Fibroblast of mammary gland (primary cell): ENCODE results near the gene FDXACB1.
A peak's percentile ranks its signal among the peaks of the same experiment; 100 is the strongest.

Experiments
- DNase-seq: peaks from one replicate; pipeline ENCODE4 v3.0.0-alpha.2; 2010; ENCODE audit warnings: low read depth
- H3K4me3 ChIP-seq: 2 replicates; pipeline ENCODE4 v1.5.1; 2011; ENCODE audit warnings: low read depth, mild to moderate bottlenecking, low read length, moderate library complexity; ENCODE audit not compliant: control insufficient read depth
- CTCF ChIP-seq: conservative IDR thresholded peaks from 2 replicates; pipeline ENCODE4 v1.5.1; 2011; ENCODE audit warnings: low read depth, low read length, inconsistent platforms; ENCODE audit not compliant: control insufficient read depth, insufficient read depth

The FDXACB1 gene

DNA sequence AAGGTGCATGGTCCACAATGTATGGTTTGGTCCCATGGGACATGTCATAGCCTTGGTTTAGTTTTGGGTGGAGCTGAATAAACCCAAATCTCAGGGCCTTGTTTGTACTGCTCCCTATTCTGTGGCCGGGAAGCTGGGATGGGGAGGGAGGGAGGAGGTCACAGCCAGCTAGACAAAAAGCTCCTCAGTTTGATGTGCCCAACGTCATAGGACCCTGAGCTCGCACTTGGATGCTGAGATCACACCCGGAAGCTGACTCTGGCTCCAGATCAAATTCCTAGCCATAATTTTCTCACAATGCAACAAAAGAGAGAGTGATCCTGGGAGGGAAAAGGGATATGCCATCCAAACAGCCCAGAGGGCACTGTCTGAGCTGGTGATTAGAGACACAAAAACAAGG is 35.0 kb upstream of the FDXACB1 start:
- DNase-seq: peak; percentile 69
- no peak for TF ChIP-seq CTCF
- no peak overlapping the region for H3K4me3 ChIP-seq

DNA sequence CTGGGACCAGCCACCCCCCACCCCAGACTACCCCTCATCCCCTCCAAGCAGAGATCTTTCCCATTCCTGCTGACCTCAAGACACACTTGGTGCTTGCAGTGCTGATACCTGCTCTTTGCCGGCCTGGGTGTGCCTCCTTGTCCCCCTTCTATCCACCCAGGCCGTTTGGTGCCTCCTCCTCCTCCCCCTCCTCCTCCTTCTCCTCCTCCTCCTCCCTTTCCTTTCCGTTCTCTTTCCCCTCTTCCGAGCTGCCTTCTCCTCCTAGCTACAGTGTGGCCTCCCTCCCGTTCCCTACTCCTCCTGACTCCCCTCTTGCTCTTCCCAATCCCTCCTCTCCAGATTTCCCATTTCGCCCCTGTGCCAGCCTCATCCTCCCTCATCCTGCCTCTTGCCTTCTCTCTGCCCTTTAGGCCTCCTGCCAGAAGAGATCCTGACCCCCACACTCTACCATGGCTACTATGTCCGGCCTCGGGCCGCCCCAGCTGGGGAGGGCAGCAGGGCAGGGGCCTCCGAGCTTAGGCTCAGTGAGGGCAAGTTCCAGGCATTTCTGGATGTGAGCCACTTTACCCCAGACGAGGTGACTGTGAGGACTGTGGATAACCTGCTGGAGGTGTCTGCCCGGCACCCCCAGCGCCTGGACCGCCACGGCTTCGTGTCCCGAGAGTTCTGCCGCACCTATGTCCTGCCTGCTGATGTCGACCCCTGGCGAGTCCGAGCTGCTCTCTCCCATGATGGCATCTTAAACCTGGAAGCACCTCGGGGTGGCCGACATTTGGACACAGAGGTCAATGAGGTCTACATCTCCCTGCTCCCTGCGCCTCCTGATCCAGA is 34.3 kb upstream of the FDXACB1 start:
- peak overlapping the region; percentile 24 for H3K4me3 ChIP-seq
- TF ChIP-seq CTCF: no peak
- DNase-seq: no peak

DNA sequence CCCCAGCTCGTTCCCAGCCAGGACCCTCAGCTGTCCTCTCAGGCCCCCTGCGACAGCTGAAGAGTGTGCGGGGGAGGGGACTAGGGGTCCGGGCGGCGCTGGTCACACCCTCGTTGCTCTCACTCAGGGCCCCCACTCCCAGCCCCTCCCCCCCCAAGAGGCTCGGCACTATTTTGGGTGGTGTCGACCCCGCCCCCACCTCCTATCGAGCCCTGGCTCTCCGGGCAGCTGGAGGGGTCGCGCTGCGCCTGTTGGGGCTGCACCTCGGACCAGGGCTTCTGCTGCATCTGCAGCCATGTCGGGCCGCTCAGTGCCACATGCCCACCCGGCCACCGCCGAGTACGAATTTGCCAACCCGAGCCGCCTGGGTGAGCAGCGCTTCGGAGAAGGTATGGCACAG is 33.6 kb upstream of the FDXACB1 start, which contains the start of gene HSPB2:
HSPB2 (plus strand) TSS at position 200 of the 400 bp plus-strand sequence; CDS start at position 296, 96 bp downstream.
- no peak for TF ChIP-seq CTCF
- no peak for DNase-seq
- peak within 1 kb of the TSS; percentile 24 for H3K4me3 ChIP-seq

GRCh38 chr11:111911563-111912401 is 32.8 kb upstream of the FDXACB1 start, which contains the start of gene CRYAB:
Gene CRYAB (minus strand): TSS chr11:111911770. CDS start chr11:111911724, 46 bp downstream.
- peak within 1 kb of the TSS; percentile 24 for H3K4me3 ChIP-seq
- DNase-seq: peak; percentile 81
- TF ChIP-seq CTCF: no peak

DNA sequence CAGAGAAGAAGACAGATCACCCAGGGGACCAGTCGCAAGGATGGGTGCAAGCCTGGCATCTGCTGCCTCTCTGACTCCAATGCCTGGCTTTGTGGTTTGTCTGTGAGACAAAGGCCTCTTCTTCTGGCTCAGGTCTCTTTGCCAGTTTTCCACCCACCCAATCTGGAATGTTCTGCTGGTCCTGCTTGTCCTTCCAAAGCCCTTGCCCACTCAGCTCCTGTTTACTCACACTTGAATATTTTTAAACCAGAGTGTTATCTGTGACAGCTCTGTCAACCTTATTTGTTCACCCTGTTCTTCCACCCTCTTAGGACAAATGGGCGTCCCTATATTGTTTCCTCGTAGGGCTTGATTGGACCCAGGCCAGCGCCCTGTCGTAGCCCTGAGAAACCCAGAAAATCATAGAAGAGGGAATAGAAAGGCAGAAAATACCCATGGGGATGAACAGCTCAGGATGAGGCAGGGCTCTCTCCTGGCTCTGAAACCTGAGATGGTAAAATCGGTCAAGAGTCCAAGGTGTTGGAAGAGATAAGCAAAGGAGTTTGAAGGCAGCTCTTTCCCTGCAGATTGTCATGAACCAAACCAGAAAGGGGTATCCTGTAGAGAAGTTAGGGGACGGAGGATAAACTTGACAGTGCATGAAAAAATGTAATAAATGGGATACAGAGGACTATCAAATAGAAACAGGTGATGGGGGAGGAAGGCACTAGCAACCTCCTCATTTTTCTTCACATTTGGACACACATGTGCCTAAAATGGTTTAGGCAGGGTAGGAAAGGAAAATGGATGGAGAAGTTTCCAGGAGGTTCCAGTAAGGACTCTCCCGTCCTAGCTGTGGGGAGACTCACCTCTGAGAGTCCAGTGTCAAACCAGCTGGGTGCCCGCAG is 32.0 kb upstream of the FDXACB1 start:
- no peak overlapping the region for H3K4me3 ChIP-seq
- TF ChIP-seq CTCF: no peak
- no peak for DNase-seq

- TF ChIP-seq CTCF: no peak
- no peak overlapping the region for H3K4me3 ChIP-seq
- DNase-seq: no peak
Observed at GRCh38 chr11:111909378-111909777, 30.4 kb upstream of the FDXACB1 start.
